Activated T-cell treated with anti-CD3 and anti-CD28 coated beads, Interleukin-2, amount 50 U/mL, for 72 hours (primary cell): Measurements from ENCODE around the gene LRIG1. TPM values are rescaled to one million over a fixed set of nuclear protein-coding genes. Genes with fewer than 3 reads are reported as not detected.

Experiments used
- ATAC-seq, 2 donors: fragments of 150-1000 bp; cut with Tn5 transposase; replicated peaks in 1 of 2; 2 replicates each; pipeline ENCODE4 v1.10.0; 2021; ENCODE audit warnings: moderate library complexity in 2 of 2, mild to moderate bottlenecking in 1 of 2
- DNase-seq, 2 donors: peaks; one replicate each; pipeline ENCODE4 v3.0.0; 2021 to 2022; ENCODE audit warnings: mixed read lengths in 1 of 2
- H3K27ac Mint-ChIP-seq: one replicate; pipeline ENCODE4 v1.8.0; 2022; ENCODE audit warnings: mild to moderate bottlenecking, moderate library complexity, mixed read lengths
- H3K27me3 Mint-ChIP-seq: one replicate; pipeline ENCODE4 v1.8.0; 2022; ENCODE audit warnings: low read depth, mixed read lengths
- H3K36me3 Mint-ChIP-seq, 2 donors: one replicate each; pipeline ENCODE4 v1.8.0; 2022; ENCODE audit warnings: mixed read lengths in 2 of 2, mild to moderate bottlenecking in 1 of 2; ENCODE audit not compliant: insufficient read depth in 2 of 2
- H3K4me1 Mint-ChIP-seq: one replicate; pipeline ENCODE4 v1.8.0; 2022; ENCODE audit warnings: low read depth, mixed read lengths
- H3K4me3 Mint-ChIP-seq, 2 donors: one replicate each; pipeline ENCODE4 v1.8.0; 2022; ENCODE audit warnings: mild to moderate bottlenecking in 2 of 2, mixed read lengths in 2 of 2, moderate library complexity in 2 of 2
- H3K9me3 Mint-ChIP-seq, 2 donors: one replicate each; pipeline ENCODE4 v1.8.0; 2022; ENCODE audit warnings: mixed read lengths in 2 of 2
- total RNA-seq, 2 donors: library from RNA; stranded (reverse); gene quantifications; one replicate each; pipeline ENCODE4 v1.2.3, GENCODE V29; 2022

Gene LRIG1
- total RNA-seq, 2 donors from 2014 or later = 21.6 to 44.8 TPM

DNA sequence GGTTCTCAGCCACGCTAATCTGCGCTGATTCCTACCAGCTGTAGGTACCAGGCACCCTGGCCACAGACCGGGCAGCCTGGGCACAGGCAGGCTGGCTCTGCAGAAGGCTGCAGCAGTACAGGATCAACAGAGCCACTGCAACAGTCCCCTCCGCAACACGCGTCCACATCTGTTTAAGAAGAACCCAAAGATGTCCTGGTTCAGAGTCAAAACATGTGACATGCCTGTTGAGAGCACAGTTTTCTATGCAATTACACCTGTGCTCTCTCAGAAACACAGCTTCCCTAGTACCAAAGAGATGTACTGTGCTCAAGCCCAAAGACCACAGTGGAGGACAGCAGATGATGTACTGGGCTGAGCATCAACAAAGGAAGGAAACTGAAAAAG lies 18.8 kb downstream of the LRIG1 start:
- Mint-ChIP-seq H3K36me3 (peaks cover 6 to 7% of the 10 kb centered on the region in 2 donors), H3K27me3 (no peaks in the 10 kb centered on the region), H3K4me1 (peaks cover 91% of the 10 kb centered on the region), H3K4me3 (peak overlapping the region; percentile 70 to 89), H3K9me3 (peaks cover 4% of the 10 kb centered on the region in 2 donors), H3K27ac (peak overlapping the region; percentile 25)
- DNase-seq = no peak
- ATAC-seq = no peak

GRCh38 chr3:66481071-66482017 lies 19.5 kb downstream of the LRIG1 start:
- peak in 1 of 2 donors; percentile 33 for ATAC-seq
- H3K4me1 Mint-ChIP-seq = peaks cover 86% of the 10 kb centered on the region
- peaks cover 4% of the 10 kb centered on the region in 2 donors for H3K9me3 Mint-ChIP-seq
- H3K27me3 Mint-ChIP-seq = no peaks in the 10 kb centered on the region
- no peak for DNase-seq
- H3K27ac Mint-ChIP-seq = peak overlapping the region; percentile 81
- peak overlapping the region; percentile 70 to 89 for H3K4me3 Mint-ChIP-seq
- peaks cover 6 to 7% of the 10 kb centered on the region in 2 donors for H3K36me3 Mint-ChIP-seq

DNA sequence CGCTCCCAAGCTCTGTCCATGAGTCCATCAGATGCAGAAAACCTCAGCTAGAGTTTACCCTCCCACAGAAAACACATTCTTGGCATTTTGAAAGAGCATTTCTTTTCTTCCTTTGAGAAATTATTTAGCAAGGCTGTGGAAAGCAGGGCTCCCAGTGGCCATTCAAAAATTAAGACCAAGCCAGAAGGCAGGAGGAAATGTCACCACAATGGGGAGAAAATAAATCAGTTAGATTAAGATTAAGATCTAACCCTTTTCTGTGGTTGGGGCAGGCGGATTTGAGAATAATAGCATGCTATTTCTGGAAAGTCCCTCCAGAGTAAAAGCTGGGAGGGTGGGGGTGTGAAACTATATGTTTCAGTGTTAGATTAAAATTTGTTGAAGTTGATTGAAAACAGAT lies 20.2 kb downstream of the LRIG1 start:
- Mint-ChIP-seq H3K4me3 (peak overlapping the region; percentile 70 to 89), H3K4me1 (peaks cover 79% of the 10 kb centered on the region), H3K27ac (peak overlapping the region; percentile 81), H3K27me3 (no peaks in the 10 kb centered on the region), H3K36me3 (peaks cover 6 to 7% of the 10 kb centered on the region in 2 donors), H3K9me3 (peaks cover 4% of the 10 kb centered on the region in 2 donors)
- DNase-seq (peak; percentile 51 to 55), ATAC-seq (peak; percentile 68 to 72)

DNA sequence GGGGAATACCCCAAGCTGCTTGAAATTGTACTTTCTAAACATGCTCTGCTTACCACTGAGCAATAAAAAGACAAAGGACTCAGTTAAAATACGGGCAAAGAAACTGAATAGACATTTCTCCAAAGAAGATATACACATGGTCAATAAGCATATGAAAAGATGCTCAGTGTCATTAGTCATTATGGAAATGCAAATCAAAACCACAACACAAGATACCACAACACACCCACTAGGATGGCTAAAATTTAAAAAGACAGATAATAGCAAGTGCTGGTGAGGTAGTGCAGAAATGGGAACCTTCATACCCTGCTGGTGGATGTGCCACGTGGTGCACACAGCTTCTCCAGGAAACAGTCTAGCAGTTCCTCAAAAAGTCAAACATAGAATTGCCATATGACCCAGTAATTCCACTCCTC lies 21.3 kb downstream of the LRIG1 start:
- H3K36me3 Mint-ChIP-seq = peaks cover 6 to 7% of the 10 kb centered on the region in 2 donors
- ATAC-seq (peak; percentile 35 to 49), DNase-seq (no peak)
- no peaks in the 10 kb centered on the region for H3K27me3 Mint-ChIP-seq
- peak overlapping the region; percentile 90 for H3K27ac Mint-ChIP-seq
- H3K4me1 Mint-ChIP-seq = peaks cover 71% of the 10 kb centered on the region
- H3K4me3 Mint-ChIP-seq = peak overlapping the region; percentile 70 to 89
- peaks cover 4% of the 10 kb centered on the region in 2 donors for H3K9me3 Mint-ChIP-seq

- peak overlapping the region in 1 of 2 donors; percentile 89 for H3K4me3 Mint-ChIP-seq
- peaks cover 6 to 7% of the 10 kb centered on the region in 2 donors for H3K36me3 Mint-ChIP-seq
These were observed 21.9 kb downstream of the LRIG1 start for GRCh38 chr3:66478960-66479359.

GRCh38 chr3:66477856-66478255 lies 23.0 kb downstream of the LRIG1 start:
- H3K27me3 Mint-ChIP-seq = no peaks in the 10 kb centered on the region
- peaks cover 4% of the 10 kb centered on the region in 2 donors for H3K9me3 Mint-ChIP-seq

More at GRCh38 chr3:66478960-66479359, 21.9 kb downstream of the LRIG1 start:
- Mint-ChIP-seq H3K27ac (peak overlapping the region; percentile 90), H3K4me1 (peaks cover 65% of the 10 kb centered on the region), H3K27me3 (no peaks in the 10 kb centered on the region), H3K9me3 (peaks cover 4% of the 10 kb centered on the region in 2 donors)
- no peak for ATAC-seq
- no peak for DNase-seq

DNA sequence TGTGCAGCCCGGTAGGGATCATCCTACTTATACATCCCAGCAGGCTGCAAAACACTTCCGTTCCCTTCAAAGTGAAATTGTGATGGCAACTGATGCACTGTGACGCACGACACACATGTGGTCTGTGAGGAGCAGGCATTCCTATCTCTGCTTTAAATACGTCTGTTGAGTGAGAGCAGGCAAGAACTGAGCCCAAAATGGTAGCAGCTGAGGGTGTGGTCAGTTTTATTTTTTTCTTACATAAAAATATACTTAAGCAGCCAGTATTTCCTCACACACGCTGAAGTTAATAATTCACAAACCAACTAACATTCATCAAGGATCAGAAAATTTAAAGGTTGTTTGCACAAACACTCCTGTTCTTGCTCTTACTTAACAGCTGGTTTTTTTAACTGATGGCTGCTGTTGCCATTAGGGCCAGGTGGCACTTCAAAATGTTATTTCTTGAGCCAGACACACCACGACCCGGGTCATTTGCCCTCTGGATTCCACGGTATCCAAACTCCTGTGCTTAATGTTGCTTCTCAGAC lies 23.9 kb downstream of the LRIG1 start:
- ATAC-seq (no peak), DNase-seq (no peak)
- Mint-ChIP-seq H3K4me1 (peaks cover 48% of the 10 kb centered on the region), H3K4me3 (no peak overlapping the region), H3K27me3 (no peaks in the 10 kb centered on the region), H3K27ac (no peak overlapping the region), H3K36me3 (peaks cover 6 to 7% of the 10 kb centered on the region in 2 donors), H3K9me3 (peaks cover 4% of the 10 kb centered on the region in 2 donors)

More at GRCh38 chr3:66477856-66478255, 23.0 kb downstream of the LRIG1 start:
- no peak for ATAC-seq
- no peak overlapping the region for H3K4me3 Mint-ChIP-seq
- peaks cover 54% of the 10 kb centered on the region for H3K4me1 Mint-ChIP-seq
- H3K27ac Mint-ChIP-seq = no peak overlapping the region
- peaks cover 6 to 7% of the 10 kb centered on the region in 2 donors for H3K36me3 Mint-ChIP-seq
- no peak for DNase-seq

GRCh38 chr3:66475386-66476020 lies 25.3 kb downstream of the LRIG1 start:
- DNase-seq (no peak), ATAC-seq (no peak)
- no peak overlapping the region for H3K27ac Mint-ChIP-seq
- H3K27me3 Mint-ChIP-seq = no peaks in the 10 kb centered on the region
- H3K4me3 Mint-ChIP-seq = no peak overlapping the region
- peaks cover 34% of the 10 kb centered on the region for H3K4me1 Mint-ChIP-seq
- H3K9me3 Mint-ChIP-seq = peaks cover 4% of the 10 kb centered on the region in 2 donors
- H3K36me3 Mint-ChIP-seq = peaks cover 6 to 7% of the 10 kb centered on the region in 2 donors

- no peak for ATAC-seq
- H3K4me3 Mint-ChIP-seq = peak overlapping the region; percentile 61 to 64
- DNase-seq = no peak
- peaks cover 0 to 3% of the 10 kb centered on the region in 2 donors for H3K9me3 Mint-ChIP-seq
- peaks cover 34% of the 10 kb centered on the region for H3K4me1 Mint-ChIP-seq
- H3K36me3 Mint-ChIP-seq = peaks cover 0 to 4% of the 10 kb centered on the region in 2 donors
- H3K27ac Mint-ChIP-seq = peak overlapping the region; percentile 86
- H3K27me3 Mint-ChIP-seq = peaks cover 6% of the 10 kb centered on the region
These were observed 27.1 kb downstream of the LRIG1 start for GRCh38 chr3:66473692-66474091.

DNA sequence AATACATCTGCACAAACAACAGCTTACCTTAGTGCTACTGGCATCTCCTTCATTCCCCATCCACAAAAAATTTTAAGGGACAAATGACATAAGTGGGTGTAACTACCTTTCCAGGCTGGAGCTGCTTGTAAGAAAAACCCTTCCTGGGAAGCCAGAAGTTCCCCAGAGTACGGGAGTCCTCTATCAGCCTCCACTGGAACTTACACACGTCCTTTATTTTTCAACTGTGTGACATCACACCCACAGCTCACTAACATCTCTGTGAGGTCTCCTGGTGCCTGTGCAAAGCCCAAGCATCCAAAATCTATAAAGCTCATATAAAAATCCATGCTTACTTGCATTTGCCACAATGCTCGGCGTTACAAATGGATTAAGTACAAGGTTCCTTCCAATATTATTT lies 27.6 kb downstream of the LRIG1 start:
- Mint-ChIP-seq H3K27me3 (peaks cover 6% of the 10 kb centered on the region), H3K9me3 (peaks cover 0 to 3% of the 10 kb centered on the region in 2 donors), H3K36me3 (peaks cover 0 to 4% of the 10 kb centered on the region in 2 donors), H3K4me1 (peaks cover 34% of the 10 kb centered on the region), H3K4me3 (peak overlapping the region; percentile 61 to 64), H3K27ac (peak overlapping the region; percentile 86)
- ATAC-seq (no peak), DNase-seq (no peak)

DNA sequence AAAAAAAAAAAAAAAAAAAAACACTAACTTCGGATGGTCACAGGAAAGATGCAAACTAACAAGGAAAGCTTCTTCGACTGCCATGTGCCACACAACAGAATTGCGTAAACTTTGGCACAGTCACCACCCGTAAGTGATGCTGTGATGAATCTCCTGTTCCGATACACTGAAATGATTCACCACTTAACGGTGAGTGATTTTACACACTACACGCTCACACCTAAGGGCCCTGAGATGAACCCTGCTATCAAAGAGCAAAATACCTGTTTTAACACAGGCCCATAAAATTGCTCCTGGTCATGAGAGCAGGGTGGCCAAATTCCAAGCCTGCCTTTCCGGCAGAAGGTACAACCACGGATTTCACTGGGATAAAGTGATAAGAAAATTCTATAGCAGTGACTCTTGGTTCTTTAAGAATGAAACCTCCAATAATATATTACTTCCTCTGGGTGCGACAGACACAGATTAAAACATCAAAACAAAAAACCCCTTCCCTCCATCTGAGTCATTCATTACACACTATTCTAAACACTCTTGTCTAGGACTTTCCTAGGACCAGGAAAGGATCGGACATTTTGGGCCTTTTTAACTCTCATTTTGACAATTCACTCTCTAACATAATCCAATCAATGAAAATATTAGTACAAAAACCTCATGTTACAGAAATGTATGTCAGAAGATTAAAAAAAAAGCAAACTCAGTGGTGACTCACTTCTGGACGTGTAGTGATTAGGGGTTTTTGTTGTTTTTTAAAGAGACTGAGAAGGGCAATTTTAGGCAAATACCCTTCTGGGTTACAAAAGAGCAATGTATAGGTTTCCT lies 28.3 kb downstream of the LRIG1 start:
- peak overlapping the region; percentile 86 for H3K27ac Mint-ChIP-seq
- DNase-seq (peak; percentile 66 to 67), ATAC-seq (peak; percentile 86 to 89)
- peaks cover 34% of the 10 kb centered on the region for H3K4me1 Mint-ChIP-seq
- H3K9me3 Mint-ChIP-seq = peaks cover 0 to 3% of the 10 kb centered on the region in 2 donors
- peaks cover 6% of the 10 kb centered on the region for H3K27me3 Mint-ChIP-seq
- H3K4me3 Mint-ChIP-seq = peak overlapping the region; percentile 61 to 64
- H3K36me3 Mint-ChIP-seq = peaks cover 0 to 4% of the 10 kb centered on the region in 2 donors
